Measurements from ENCODE around the gene AGBL4.

The AGBL4 gene

DNA sequence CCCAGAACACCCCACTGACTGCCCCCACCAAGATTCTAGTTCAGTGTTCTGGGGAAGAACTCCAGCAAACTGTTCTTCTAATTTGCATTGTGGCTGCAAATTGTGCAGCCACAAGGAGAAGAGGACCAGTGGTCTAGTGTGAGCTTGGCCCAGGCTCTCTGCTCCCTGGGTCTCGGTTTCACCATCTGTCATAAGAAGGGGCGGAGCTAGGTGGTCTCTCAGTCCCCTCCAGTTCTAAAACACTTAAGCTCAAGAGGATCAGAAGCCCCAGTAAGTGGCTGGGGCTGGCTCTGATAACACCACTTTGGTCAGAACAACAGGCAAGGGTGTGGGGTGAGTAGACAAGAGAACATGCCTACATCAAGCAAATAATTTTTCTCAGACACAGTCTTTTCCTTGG, 1346.9 kb downstream of the AGBL4 start:
- H3K27me3 Mint-ChIP-seq, result peaks cover 8% of the 10 kb centered on the region
- no peaks in the 10 kb centered on the region for H3K36me3 Mint-ChIP-seq
- no peak overlapping the region for H3K27ac Mint-ChIP-seq
- no peak for DNase-seq
- CTCF ChIA-PET, result interaction anchor here (0.8 to 6.6 kb wide), 21 partner anchors 8 to 1672 kb away, joined by 3 to 79 read pairs (median 4); no protein-coding TSS in a partner anchor
- no peak overlapping the region for H3K4me3 Mint-ChIP-seq
- no peaks in the 10 kb centered on the region for H3K4me1 Mint-ChIP-seq
- no peaks in the 10 kb centered on the region for H3K9me3 Mint-ChIP-seq

DNA sequence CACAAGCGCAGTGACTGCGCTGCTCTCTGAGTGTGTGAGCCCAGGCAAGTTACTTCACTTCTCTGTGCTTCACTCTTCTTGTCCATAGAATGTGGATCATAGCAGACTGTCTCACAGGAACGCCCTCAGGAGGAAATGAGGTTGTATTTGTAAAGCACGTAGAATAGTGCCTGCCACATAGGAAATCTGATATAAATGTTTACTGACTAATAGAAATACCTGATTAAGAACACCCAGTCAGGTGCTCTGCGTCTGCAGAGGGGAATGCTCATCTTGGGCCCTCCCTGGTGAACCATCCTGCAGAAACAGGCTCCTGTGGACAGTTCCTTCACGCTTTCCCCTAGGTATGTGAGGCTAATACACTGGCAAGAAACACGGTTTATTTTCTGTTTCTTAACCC, 1347.4 kb downstream of the AGBL4 start:
- peaks cover 8% of the 10 kb centered on the region for H3K27me3 Mint-ChIP-seq
- no peak overlapping the region for H3K4me3 Mint-ChIP-seq
- H3K36me3 Mint-ChIP-seq, result no peaks in the 10 kb centered on the region
- CTCF ChIA-PET, result interaction anchor here (0.9 to 6.6 kb wide), 6 partner anchors 13 to 1672 kb away, joined by 3 to 79 read pairs (median 9); no protein-coding TSS in a partner anchor
- H3K4me1 Mint-ChIP-seq, result no peaks in the 10 kb centered on the region
- no peak for DNase-seq
- H3K27ac Mint-ChIP-seq, result no peak overlapping the region
- no peaks in the 10 kb centered on the region for H3K9me3 Mint-ChIP-seq

DNA sequence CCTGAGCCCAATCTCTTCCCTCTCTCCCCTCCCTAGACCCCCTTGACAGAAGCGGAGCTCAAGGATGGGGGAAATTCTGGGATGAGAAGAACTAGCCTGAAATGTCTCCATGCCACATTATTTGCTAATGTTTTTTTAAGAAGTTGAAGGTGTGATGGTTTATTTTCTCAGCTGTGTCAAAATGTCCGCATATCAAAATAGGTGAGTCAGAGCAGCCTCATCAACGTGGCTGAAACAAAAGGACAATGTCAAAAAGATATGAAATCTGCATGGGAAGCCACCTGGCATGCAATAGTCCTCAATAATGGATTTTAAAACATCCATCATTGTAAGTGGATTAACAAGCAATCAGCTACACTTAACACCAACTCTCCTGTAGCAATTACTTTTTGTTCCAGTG, 1348.5 kb downstream of the AGBL4 start:
- no peak for DNase-seq
- Mint-ChIP-seq H3K4me1 (no peaks in the 10 kb centered on the region), H3K27ac (no peak overlapping the region), H3K9me3 (no peaks in the 10 kb centered on the region), H3K27me3 (peaks cover 16% of the 10 kb centered on the region), H3K36me3 (no peaks in the 10 kb centered on the region), H3K4me3 (no peak overlapping the region)
- CTCF ChIA-PET, result interaction anchor here (5.9 to 6.6 kb wide), 2 partner anchors 22 to 144 kb away, joined by 38 to 79 read pairs; no protein-coding TSS in a partner anchor

DNA sequence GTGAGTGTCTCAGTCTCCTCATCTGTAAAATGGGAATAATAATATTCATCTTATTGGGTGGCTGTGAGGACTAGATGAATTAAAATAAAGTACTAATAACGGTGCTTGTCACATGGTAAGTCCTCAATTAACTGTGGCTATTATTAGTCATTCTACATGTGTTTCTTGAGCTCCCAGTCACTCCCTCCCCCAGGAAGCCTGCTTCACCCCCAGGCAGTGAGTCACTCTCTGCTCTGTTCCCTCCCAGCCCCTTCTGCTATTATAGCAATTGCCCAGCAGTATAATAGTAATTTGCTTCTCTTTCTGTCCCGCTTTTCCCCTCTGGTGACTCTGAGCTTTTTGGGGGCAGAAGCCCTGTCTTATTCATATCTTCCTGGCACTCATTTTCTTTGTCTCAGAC, 1349.1 kb downstream of the AGBL4 start:
- Mint-ChIP-seq H3K9me3 (no peaks in the 10 kb centered on the region), H3K4me1 (no peaks in the 10 kb centered on the region), H3K4me3 (no peak overlapping the region), H3K36me3 (no peaks in the 10 kb centered on the region), H3K27me3 (peaks cover 19% of the 10 kb centered on the region), H3K27ac (no peak overlapping the region)
- DNase-seq, result no peak
- CTCF ChIA-PET, result interaction anchor here (5.9 to 6.6 kb wide), 2 partner anchors 22 to 144 kb away, joined by 38 to 79 read pairs; no protein-coding TSS in a partner anchor

DNA sequence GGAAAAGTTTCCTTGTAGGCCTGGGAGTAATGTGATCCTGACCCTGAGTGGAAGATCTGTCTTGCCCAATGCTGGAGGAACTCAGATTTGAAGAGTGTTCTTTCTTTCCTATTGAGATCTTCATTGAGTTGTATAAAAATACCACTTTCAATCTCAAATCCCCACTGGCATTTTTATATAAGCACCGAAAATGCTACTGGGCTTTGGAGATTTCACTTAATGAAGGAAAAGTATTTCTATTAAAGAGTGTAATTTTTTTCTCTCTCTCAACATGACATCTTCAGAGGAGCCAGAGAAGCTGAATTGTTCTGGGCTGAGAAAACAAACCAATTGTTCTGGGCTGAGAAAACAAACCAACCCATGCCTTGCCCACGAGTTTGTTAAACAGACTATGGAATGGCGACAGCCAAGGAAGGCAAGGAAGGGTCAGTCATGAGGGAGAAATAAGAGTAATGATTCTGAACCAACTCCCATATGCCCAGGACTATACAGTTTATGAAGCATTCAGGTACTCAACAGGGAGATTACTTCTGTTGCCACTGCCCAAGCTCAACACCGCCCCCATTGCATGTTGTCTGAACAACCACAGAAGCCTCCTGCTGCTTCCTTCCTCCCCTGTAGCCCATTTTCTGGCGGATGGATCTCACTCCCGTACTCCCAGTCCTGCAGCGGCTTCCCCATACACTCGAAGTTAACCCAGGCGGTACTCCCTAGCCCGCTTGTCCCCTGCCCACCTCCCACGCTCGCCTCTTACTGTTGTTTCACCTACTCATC, 1350.2 kb downstream of the AGBL4 start:
- Mint-ChIP-seq H3K36me3 (no peaks in the 10 kb centered on the region), H3K4me1 (no peaks in the 10 kb centered on the region), H3K27me3 (peaks cover 19% of the 10 kb centered on the region), H3K9me3 (no peaks in the 10 kb centered on the region), H3K27ac (no peak overlapping the region), H3K4me3 (no peak overlapping the region)
- no peak for DNase-seq
- CTCF ChIA-PET, result no interaction called here

DNA sequence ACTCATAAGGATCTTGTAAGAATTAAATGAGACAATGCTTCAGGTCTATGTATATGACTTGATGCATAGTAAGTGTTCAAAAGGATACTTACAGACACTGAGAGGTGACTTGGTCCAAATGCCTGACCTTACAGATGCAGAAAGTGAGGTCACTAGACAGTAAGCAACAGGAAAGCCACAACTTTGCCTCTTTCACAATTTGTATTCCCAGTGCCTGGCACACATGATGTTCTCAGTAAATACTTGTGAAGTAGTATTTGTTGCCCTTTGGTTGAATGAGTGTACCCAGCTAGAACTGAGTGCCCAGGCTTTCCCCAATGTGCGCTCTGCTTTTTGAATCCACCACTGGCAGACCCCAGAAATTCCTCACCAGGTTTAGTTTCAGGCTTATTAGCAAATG, 1352.2 kb downstream of the AGBL4 start:
- H3K9me3 Mint-ChIP-seq, result no peaks in the 10 kb centered on the region
- peaks cover 22% of the 10 kb centered on the region for H3K27me3 Mint-ChIP-seq
- H3K4me3 Mint-ChIP-seq, result no peak overlapping the region
- no peaks in the 10 kb centered on the region for H3K4me1 Mint-ChIP-seq
- H3K36me3 Mint-ChIP-seq, result no peaks in the 10 kb centered on the region
- no peak for DNase-seq
- H3K27ac Mint-ChIP-seq, result no peak overlapping the region
- CTCF ChIA-PET, result interaction anchor here (0.7 to 1.4 kb wide), 3 partner anchors 25 to 216 kb away, joined by 3 to 4 read pairs (median 3); no protein-coding TSS in a partner anchor

DNA sequence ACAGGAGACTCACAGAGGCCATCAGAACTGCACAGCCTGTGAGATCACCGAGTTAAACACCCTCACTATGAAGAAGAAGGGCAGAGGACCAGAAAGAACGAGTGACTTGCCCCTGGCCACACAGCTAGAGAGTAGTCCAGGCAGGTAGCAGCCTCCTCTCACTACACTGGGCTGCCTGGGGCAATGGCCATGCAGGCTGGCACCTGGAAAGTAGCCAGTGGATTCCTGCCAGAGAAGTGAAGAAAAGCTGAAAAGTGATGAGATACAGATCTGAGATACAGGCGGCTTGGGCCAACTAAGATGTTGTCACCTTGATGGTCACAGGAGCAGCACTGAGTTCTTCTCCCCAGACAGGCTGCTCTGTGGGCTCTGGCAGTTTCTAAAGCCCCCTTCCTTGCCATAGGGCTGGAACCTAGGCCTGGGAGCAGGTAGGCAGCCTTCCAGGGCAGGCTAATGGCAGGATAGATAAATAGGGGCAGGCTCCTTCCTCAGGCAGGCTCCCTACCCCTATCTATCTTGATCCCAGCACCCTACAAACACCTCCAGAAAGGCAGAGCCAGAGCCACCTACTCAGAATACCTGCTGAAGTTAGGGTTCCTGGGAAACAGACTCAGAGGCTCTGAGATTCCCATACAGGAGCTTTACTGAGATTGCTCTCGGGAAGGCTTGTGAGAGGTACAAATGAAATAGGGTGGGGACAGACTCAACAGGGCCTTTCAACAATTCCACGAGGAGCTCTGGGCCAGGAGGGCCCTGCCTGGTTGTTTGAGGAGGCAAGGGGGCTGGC, 1353.3 kb downstream of the AGBL4 start:
- Mint-ChIP-seq H3K4me3 (no peak overlapping the region), H3K27ac (no peak overlapping the region), H3K27me3 (peaks cover 22% of the 10 kb centered on the region), H3K36me3 (no peaks in the 10 kb centered on the region), H3K4me1 (no peaks in the 10 kb centered on the region), H3K9me3 (no peaks in the 10 kb centered on the region)
- no peak for DNase-seq
- CTCF ChIA-PET, result interaction anchor here (1.0 kb wide), 1 partner anchor 148 kb away, joined by 3 read pairs; no protein-coding TSS in a partner anchor

DNA sequence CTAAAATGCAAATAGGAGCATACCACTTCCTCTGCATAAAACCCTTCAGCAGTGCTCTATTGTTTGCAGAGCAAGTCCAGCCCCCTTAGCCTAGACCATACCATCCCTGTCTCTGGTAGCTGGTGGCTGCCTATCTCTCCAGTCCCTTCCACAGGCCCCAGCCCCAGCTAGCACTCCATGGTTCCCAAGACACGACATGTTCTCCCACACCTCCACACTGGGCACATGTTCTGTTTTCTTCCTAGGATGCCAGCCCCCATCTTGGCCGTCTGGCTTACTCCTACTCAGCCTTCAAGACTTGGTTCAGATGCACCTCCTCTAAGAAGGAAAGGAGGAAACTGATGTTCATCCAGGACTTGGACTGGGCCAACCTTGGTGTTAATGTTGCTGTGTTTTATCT, 1355.4 kb downstream of the AGBL4 start:
- Mint-ChIP-seq H3K9me3 (no peaks in the 10 kb centered on the region), H3K4me1 (no peaks in the 10 kb centered on the region), H3K36me3 (no peaks in the 10 kb centered on the region), H3K27me3 (peaks cover 17% of the 10 kb centered on the region), H3K27ac (no peak overlapping the region), H3K4me3 (no peak overlapping the region)
- CTCF ChIA-PET, result no interaction called here
- DNase-seq, result no peak

DNA sequence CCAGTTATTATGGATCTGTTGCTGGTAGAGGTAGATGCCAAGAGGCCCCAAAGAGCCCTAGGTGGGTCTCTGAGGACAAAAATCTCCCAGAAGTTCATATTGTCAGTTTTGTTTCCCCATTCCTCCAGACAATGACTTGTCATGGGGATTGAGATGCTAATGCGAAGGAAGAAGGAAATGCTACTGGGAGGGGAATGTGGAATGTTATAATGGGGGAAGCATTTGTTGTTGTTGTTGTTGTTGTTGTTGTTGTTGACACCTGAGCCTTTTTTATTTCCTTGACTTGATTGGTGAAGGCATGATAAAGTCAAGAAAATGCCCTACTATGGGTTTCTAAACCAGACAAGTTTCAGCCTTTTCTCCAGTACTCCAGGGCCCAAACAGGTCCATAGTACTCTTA, 1356.0 kb downstream of the AGBL4 start:
- H3K36me3 Mint-ChIP-seq, result no peaks in the 10 kb centered on the region
- CTCF ChIA-PET, result no interaction called here
- H3K27me3 Mint-ChIP-seq, result peaks cover 20% of the 10 kb centered on the region
- no peak for DNase-seq
- H3K4me3 Mint-ChIP-seq, result no peak overlapping the region
- H3K4me1 Mint-ChIP-seq, result no peaks in the 10 kb centered on the region
- H3K9me3 Mint-ChIP-seq, result no peaks in the 10 kb centered on the region
- no peak overlapping the region for H3K27ac Mint-ChIP-seq

DNA sequence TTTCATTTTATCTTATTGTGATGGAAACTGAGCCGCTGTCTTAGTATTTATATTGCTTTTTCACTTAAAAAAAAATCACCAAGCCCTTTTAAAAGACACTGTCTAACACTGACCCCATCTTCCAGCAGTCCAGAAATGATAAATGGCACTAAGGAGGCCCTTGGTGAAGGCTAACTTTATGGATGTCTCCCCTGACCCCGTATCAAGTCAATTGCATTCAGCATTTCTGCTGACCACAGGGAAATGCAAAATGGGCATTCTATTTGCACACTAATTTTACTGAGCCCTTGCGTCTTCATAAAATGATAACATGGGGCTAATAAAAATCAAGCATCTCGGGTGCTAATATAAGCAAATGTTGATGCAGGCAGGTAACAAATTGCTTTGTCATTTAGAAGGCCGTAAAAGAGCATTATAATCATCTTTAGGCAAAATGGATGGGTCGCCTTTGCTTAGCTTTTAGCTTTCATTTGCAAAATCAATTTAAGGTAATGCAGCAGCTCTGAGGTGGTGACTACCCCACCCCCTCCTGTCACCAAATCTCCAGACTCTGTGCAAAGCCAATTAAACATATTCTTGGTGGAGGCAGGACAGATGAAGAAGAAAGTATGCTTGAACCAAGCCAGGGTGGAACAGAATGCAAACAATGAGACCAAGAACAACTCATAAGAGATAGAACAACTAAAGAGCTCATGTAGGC, 1357.9 kb downstream of the AGBL4 start:
- Mint-ChIP-seq H3K36me3 (no peaks in the 10 kb centered on the region), H3K4me1 (no peaks in the 10 kb centered on the region), H3K4me3 (no peak overlapping the region), H3K27me3 (peaks cover 18% of the 10 kb centered on the region), H3K27ac (no peak overlapping the region), H3K9me3 (no peaks in the 10 kb centered on the region)
- no peak for DNase-seq
- CTCF ChIA-PET, result interaction anchor here (0.9 to 1.0 kb wide), 2 partner anchors 12 kb away, joined by 3 read pairs; no protein-coding TSS in a partner anchor

DNA sequence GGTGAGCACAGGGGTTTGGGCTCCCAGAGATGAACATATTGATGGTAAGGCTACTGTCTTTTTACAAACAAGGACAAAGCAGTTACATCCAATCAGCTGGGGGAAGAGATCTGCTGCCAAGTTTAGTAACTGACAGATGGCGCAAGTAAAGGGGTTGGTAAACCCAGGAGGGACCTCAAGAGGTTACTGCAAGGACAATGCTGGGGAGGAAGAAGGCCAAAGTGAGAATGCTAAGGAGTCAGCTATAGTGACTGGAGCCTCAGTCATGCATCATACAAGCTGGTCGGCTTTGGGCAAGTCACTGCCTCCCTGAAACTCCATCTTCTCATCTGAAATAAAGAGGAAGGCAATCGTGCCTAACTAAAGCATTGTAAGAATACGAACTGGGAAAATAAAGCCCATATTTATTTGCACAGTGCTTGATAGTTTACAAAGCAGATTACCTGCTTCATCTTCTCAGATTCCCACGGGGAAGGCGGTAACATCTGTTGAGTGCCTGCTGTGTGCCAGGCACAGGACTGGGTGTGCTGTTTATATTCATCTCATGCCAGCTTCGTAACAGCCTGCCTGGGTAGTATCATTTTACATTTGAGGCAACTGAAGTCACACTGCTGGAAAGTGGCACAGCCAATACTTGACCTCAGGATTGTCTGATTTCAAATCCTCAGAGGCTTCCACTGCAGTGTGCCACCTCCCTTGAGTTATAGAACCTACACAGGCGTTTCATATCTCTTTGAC, 1361.9 kb downstream of the AGBL4 start:
- Mint-ChIP-seq H3K36me3 (no peaks in the 10 kb centered on the region), H3K27ac (no peak overlapping the region), H3K9me3 (no peaks in the 10 kb centered on the region), H3K4me1 (no peaks in the 10 kb centered on the region), H3K27me3 (peaks cover 7% of the 10 kb centered on the region), H3K4me3 (no peak overlapping the region)
- DNase-seq, result no peak
- CTCF ChIA-PET, result no interaction called here

DNA sequence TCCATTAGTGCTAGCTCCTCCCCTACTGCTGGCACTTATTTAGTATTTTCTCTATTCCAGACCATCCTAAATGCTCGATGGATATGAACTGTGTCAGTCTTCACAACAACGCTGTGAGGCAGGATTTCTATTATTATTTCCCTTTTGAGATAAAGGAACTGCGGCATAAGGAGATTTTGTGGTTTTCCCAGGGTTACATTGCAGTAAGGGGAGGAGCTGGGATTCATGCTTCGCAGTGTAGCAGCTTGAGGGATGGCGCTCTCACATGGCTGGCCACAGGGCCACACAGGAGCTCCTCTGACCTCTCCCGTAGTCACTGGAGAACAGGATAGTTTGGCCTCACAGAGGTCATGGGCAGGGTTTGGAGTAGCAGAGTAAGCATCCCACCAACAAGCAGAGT, 1364.0 kb downstream of the AGBL4 start:
- Mint-ChIP-seq H3K4me3 (no peak overlapping the region), H3K4me1 (no peaks in the 10 kb centered on the region), H3K36me3 (no peaks in the 10 kb centered on the region), H3K27ac (no peak overlapping the region), H3K9me3 (no peaks in the 10 kb centered on the region), H3K27me3 (peaks cover 7% of the 10 kb centered on the region)
- CTCF ChIA-PET, result interaction anchor here (0.7 kb wide), 1 partner anchor 18 kb away, joined by 3 read pairs; no protein-coding TSS in a partner anchor
- no peak for DNase-seq

DNA sequence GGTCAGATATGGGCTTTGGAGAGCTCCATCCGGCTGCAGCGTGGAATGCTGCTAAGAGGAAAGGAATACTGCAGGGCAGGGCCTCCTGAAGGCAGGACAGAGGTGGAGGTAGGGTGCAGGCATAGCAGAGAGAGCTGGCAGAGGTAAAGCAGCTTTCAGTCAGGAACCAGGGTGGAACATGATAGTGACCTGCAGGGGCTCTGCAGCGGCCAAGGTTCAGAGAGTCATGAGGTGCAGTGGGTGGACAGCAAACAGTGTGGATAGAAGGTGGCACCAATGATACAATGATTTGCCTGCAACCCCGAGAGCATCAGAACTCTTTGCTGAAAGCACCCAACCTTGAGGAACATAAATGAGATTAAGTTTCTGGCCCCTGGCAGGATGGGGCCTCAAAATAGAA, 1366.3 kb downstream of the AGBL4 start:
- no peak overlapping the region for H3K27ac Mint-ChIP-seq
- no peaks in the 10 kb centered on the region for H3K9me3 Mint-ChIP-seq
- CTCF ChIA-PET, result no interaction called here
- no peaks in the 10 kb centered on the region for H3K4me1 Mint-ChIP-seq
- DNase-seq, result no peak
- peaks cover 4% of the 10 kb centered on the region for H3K27me3 Mint-ChIP-seq
- H3K4me3 Mint-ChIP-seq, result no peak overlapping the region
- H3K36me3 Mint-ChIP-seq, result no peaks in the 10 kb centered on the region
